Measurements from ENCODE around the gene NPLOC4.

GRCh38 chr17:81541123-81541522 is 95.8 kb downstream of the NPLOC4 start:
- TF ChIP-seq CTCF (IDR thresholded peaks at IDR 0.05) = no peak
- TF ChIP-seq POLR2A (IDR thresholded peaks at IDR 0.05) = no peak

Data from body of pancreas (tissue), 4 donors.